OCI-LY7 (cell line): ENCODE measurements around the gene MACF1. TPM values are rescaled to one million over a fixed set of nuclear protein-coding genes. Genes with fewer than 3 reads are reported as not detected.

ENCODE experiments used
- BruUV-seq: library from RNA; stranded (reverse); fragments of 400-500 nt; replicated peaks from 2 replicates; lab custom pipeline; 2021; lab: Mats Ljungman, UMichigan
- CTCF ChIA-PET: fragments of 300-600 bp; sonication (Branson Sonifier 250); formaldehyde crosslinking; loops from one replicate; lab custom pipeline; 2022; ENCODE audit warnings: antibody characterized with exemption; ENCODE audit not compliant: unreplicated experiment; lab: Charles Lee
- POLR2A ChIA-PET: fragments of 300-600 bp; sonication (Branson Sonifier 250); formaldehyde crosslinking; loops from one replicate; lab custom pipeline; 2022; ENCODE audit warnings: antibody characterized with exemption; lab: Charles Lee
- DNase-seq: peaks from one replicate; pipeline ENCODE4 v3.0.0-alpha.2; 2015; ENCODE audit warnings: low spot score
- H2AFZ ChIP-seq: fragments of 200-600 bp; sonication (generic), shearing (Covaris generic); 2 replicates; pipeline ENCODE4 v1.6.1; 2014; ENCODE audit warnings: mild to moderate bottlenecking, antibody characterized with exemption, low read length, moderate library complexity
- H3K27ac ChIP-seq: fragments of 200-600 bp; sonication (generic); 2 replicates; pipeline ENCODE4 v1.5.1; 2014; ENCODE audit warnings: mixed run types, low read depth, mild to moderate bottlenecking, moderate library complexity, low read length, inconsistent platforms; ENCODE audit not compliant: poor library complexity, severe bottlenecking
- H3K36me3 ChIP-seq: fragments of 200-600 bp; sonication (generic); 2 replicates; pipeline ENCODE4 v1.6.1; 2014; ENCODE audit warnings: mild to moderate bottlenecking, antibody characterized with exemption, low read length, moderate library complexity, mixed read lengths; ENCODE audit not compliant: insufficient read depth
- H3K4me1 ChIP-seq: fragments of 200-600 bp; sonication (generic); 2 replicates; pipeline ENCODE4 v1.5.1; 2014; ENCODE audit warnings: mild to moderate bottlenecking, low read length; ENCODE audit not compliant: insufficient read depth, poor library complexity, severe bottlenecking
- H3K4me2 ChIP-seq: fragments of 200-600 bp; sonication (generic); 2 replicates; pipeline ENCODE4 v1.6.1; 2014; ENCODE audit warnings: mild to moderate bottlenecking, low read length
- H3K4me3 ChIP-seq: fragments of 200-600 bp; sonication (generic); 2 replicates; pipeline ENCODE4 v1.5.1; 2014; ENCODE audit warnings: mild to moderate bottlenecking, low read depth, low read length; ENCODE audit not compliant: poor library complexity, severe bottlenecking
- H3K79me2 ChIP-seq: fragments of 200-600 bp; sonication (generic); 2 replicates; pipeline ENCODE4 v1.6.1; 2016; ENCODE audit warnings: low read depth, mild to moderate bottlenecking, low read length, moderate library complexity, mixed read lengths; ENCODE audit not compliant: insufficient read depth
- H3K9me2 ChIP-seq: fragments of 200-600 bp; sonication (generic); 2 replicates; pipeline ENCODE4 v1.6.1; 2016; ENCODE audit warnings: mild to moderate bottlenecking, low read length, mixed read lengths; ENCODE audit not compliant: insufficient read depth
- H3K9me3 ChIP-seq: fragments of 200-600 bp; sonication (generic); 2 replicates; pipeline ENCODE4 v1.6.1; 2014; ENCODE audit warnings: mild to moderate bottlenecking, mixed run types, low read length, mixed read lengths
- H4K20me1 ChIP-seq: fragments of 200-600 bp; sonication (generic); 2 replicates; pipeline ENCODE4 v1.6.1; 2014; ENCODE audit warnings: mild to moderate bottlenecking, antibody characterized with exemption, low read length, moderate library complexity, mixed read lengths; ENCODE audit not compliant: insufficient read depth
- CTCF ChIP-seq: fragments of 200-600 bp; sonication (generic); conservative IDR thresholded peaks from 2 replicates; pipeline ENCODE4 v1.5.1; 2014; ENCODE audit warnings: mild to moderate bottlenecking, antibody characterized with exemption, low read length, moderate library complexity, mixed read lengths
- EZH2phosphoT487 ChIP-seq: fragments of 200-600 bp; sonication (generic); IDR thresholded peaks from 2 replicates; pipeline ENCODE4 v1.6.1; 2018; ENCODE audit warnings: low read depth, borderline replicate concordance, mild to moderate bottlenecking, mixed run types, antibody characterized with exemption, low read length, moderate library complexity, mixed read lengths
- intact Hi-C: fragments of 100-400 bp; cut with micrococcal nuclease; formaldehyde crosslinking; loops from one replicate; pipeline ENCODE4 v1.10.0; 2022; ENCODE audit not compliant: unreplicated experiment
- total RNA-seq, 2 experiments: library from RNA; depleted of rRNA in 1 of 2; stranded (reverse); fragments of >200 nt in 1 of 2; shearing (Covaris generic) in 1 of 2; gene quantifications; 2 replicates each; pipeline ENCODE4 v1.2.3, GENCODE V29; 2014 to 2022

The MACF1 gene
- total RNA-seq, 2 experiments from 2014 or later, result 211 to 220 TPM

- H3K4me1 ChIP-seq, result no peaks in the 10 kb centered on the region
- no TSS peak for BruUV-seq
- no peak overlapping the region for H3K27ac ChIP-seq
- H3K4me2 ChIP-seq, result no peak overlapping the region
- H3K36me3 ChIP-seq, result peaks cover 87% of the 10 kb centered on the region
- no peaks in the 10 kb centered on the region for H3K79me2 ChIP-seq
- no peak for DNase-seq
- no peaks in the 10 kb centered on the region for H3K9me3 ChIP-seq
- TF ChIP-seq EZH2phosphoT487 (no peak), CTCF (no peak)
- no peaks in the 10 kb centered on the region for H4K20me1 ChIP-seq
- no peaks in the 10 kb centered on the region for H3K9me2 ChIP-seq
- H2AFZ ChIP-seq, result no peak overlapping the region
- intact Hi-C loops, result no loop called here
- POLR2A ChIA-PET, result interaction anchor here (0.8 kb wide), 1 partner anchor 31 kb away, joined by 4 read pairs; no protein-coding TSS in a partner anchor
- CTCF ChIA-PET, result interaction anchor here (1.0 kb wide), 1 partner anchor 14 kb away, joined by 3 read pairs; no protein-coding TSS in a partner anchor
- no peak overlapping the region for H3K4me3 ChIP-seq
Observed at GRCh38 chr1:39361446-39361845, 157.0 kb downstream of the MACF1 start.

GRCh38 chr1:39363267-39363666 is 158.8 kb downstream of the MACF1 start:
- no peaks in the 10 kb centered on the region for H4K20me1 ChIP-seq
- no peak overlapping the region for H3K4me2 ChIP-seq
- H3K9me2 ChIP-seq, result no peaks in the 10 kb centered on the region
- intact Hi-C loops, result no loop called here
- peaks cover 84% of the 10 kb centered on the region for H3K36me3 ChIP-seq
- H3K4me1 ChIP-seq, result no peaks in the 10 kb centered on the region
- H3K9me3 ChIP-seq, result no peaks in the 10 kb centered on the region
- CTCF ChIA-PET, result no interaction called here
- BruUV-seq, result no TSS peak
- H3K27ac ChIP-seq, result no peak overlapping the region
- no peak overlapping the region for H2AFZ ChIP-seq
- DNase-seq, result no peak
- H3K79me2 ChIP-seq, result no peaks in the 10 kb centered on the region
- no peak overlapping the region for H3K4me3 ChIP-seq
- POLR2A ChIA-PET, result no interaction called here
- TF ChIP-seq EZH2phosphoT487, result no peak
- no peak for TF ChIP-seq CTCF

- no peaks in the 10 kb centered on the region for H3K9me2 ChIP-seq
- no peak overlapping the region for H3K27ac ChIP-seq
- ChIA-PET POLR2A (interaction anchor here (1.6 kb wide), 1 partner anchor 11 kb away, joined by 5 read pairs; no protein-coding TSS in a partner anchor), CTCF (no interaction called here)
- no peaks in the 10 kb centered on the region for H3K79me2 ChIP-seq
- TF ChIP-seq EZH2phosphoT487, result no peak
- no peak for TF ChIP-seq CTCF
- no peaks in the 10 kb centered on the region for H4K20me1 ChIP-seq
- BruUV-seq, result no TSS peak
- no peak overlapping the region for H2AFZ ChIP-seq
- intact Hi-C loops, result no loop called here
- H3K4me3 ChIP-seq, result no peak overlapping the region
- H3K4me2 ChIP-seq, result no peak overlapping the region
- no peaks in the 10 kb centered on the region for H3K9me3 ChIP-seq
- H3K36me3 ChIP-seq, result peaks cover 89% of the 10 kb centered on the region
- H3K4me1 ChIP-seq, result no peaks in the 10 kb centered on the region
- no peak for DNase-seq
Observed at GRCh38 chr1:39368045-39368444, 163.6 kb downstream of the MACF1 start.
